HEK293T (cell line): Measurements from ENCODE around the gene ABLIM2.

ENCODE experiments used
- CTCF ChIA-PET: fragments of 350-600 bp; formaldehyde crosslinking; extraction: SDS; loops from one replicate; lab custom pipeline; 2021; ENCODE audit warnings: antibody characterized with exemption, inconsistent platforms; lab: Yijun Ruan, JAX
- POLR2A ChIA-PET: fragments of 350-600 bp; formaldehyde crosslinking; extraction: SDS; loops from one replicate; lab custom pipeline; 2020; ENCODE audit warnings: antibody characterized with exemption, inconsistent platforms; lab: Yijun Ruan, JAX
- DNase-seq: peaks from one replicate; pipeline ENCODE4 v3.0.0; 2012; ENCODE audit warnings: mixed read lengths; ENCODE audit errors: extremely low spot score
- ARNT ChIP-seq: fragments of 450-650 bp; IDR thresholded peaks from 2 replicates; pipeline ENCODE4 v1.6.1; 2017; ENCODE audit warnings: mild to moderate bottlenecking
- BHLHE40 ChIP-seq: fragments of 450-650 bp; IDR thresholded peaks from 2 replicates; pipeline ENCODE4 v1.6.1; 2016; ENCODE audit warnings: mild to moderate bottlenecking, moderate library complexity, borderline replicate concordance
- CTBP1 ChIP-seq: fragments of 450-650 bp; IDR thresholded peaks from 2 replicates; pipeline ENCODE4 v1.6.1; 2016; ENCODE audit warnings: borderline replicate concordance
- ELF4 ChIP-seq: fragments of 450-650 bp; IDR thresholded peaks from 2 replicates; pipeline ENCODE4 v1.6.1; 2017; ENCODE audit warnings: antibody characterized with exemption
- FOXA1 ChIP-seq: fragments of 450-650 bp; IDR thresholded peaks from 2 replicates; pipeline ENCODE4 v1.6.1; 2016; ENCODE audit warnings: mild to moderate bottlenecking
- FOXK2 ChIP-seq: fragments of 450-650 bp; IDR thresholded peaks from 2 replicates; pipeline ENCODE4 v1.6.1; 2016; ENCODE audit warnings: mild to moderate bottlenecking
- FOXM1 ChIP-seq: fragments of 450-650 bp; IDR thresholded peaks from 2 replicates; pipeline ENCODE4 v1.6.1; 2017; ENCODE audit warnings: mild to moderate bottlenecking, borderline replicate concordance
- HDGF ChIP-seq: fragments of 450-650 bp; IDR thresholded peaks from 2 replicates; pipeline ENCODE4 v1.6.1; 2017; ENCODE audit warnings: antibody characterized with exemption, borderline replicate concordance
- L3MBTL2 ChIP-seq: fragments of 450-650 bp; conservative IDR thresholded peaks from 2 replicates; pipeline ENCODE4 v1.6.1; 2016; ENCODE audit warnings: mild to moderate bottlenecking
- LEF1 ChIP-seq: fragments of 450-650 bp; IDR thresholded peaks from 2 replicates; pipeline ENCODE4 v1.6.1; 2017; ENCODE audit warnings: mild to moderate bottlenecking, borderline replicate concordance
- NFRKB ChIP-seq: fragments of 450-650 bp; IDR thresholded peaks from 2 replicates; pipeline ENCODE4 v1.6.1; 2016; ENCODE audit warnings: mild to moderate bottlenecking, moderate library complexity
- SP1 ChIP-seq: fragments of 450-650 bp; IDR thresholded peaks from 2 replicates; pipeline ENCODE4 v1.6.1; 2017
- SUZ12 ChIP-seq: fragments of 450-650 bp; IDR thresholded peaks from 2 replicates; pipeline ENCODE4 v1.6.1; 2016; ENCODE audit warnings: mild to moderate bottlenecking
- TARDBP ChIP-seq: fragments of 450-650 bp; IDR thresholded peaks from 2 replicates; pipeline ENCODE4 v1.6.1; 2016
- ZNF384 ChIP-seq: fragments of 450-650 bp; IDR thresholded peaks from 2 replicates; pipeline ENCODE4 v1.6.1; 2016
- TF ChIP-seq, protein P1 (sequence below): fragments of 450-650 bp; IDR thresholded peaks from 2 replicates; pipeline ENCODE4 v1.6.1; 2016

The ABLIM2 gene

DNA sequence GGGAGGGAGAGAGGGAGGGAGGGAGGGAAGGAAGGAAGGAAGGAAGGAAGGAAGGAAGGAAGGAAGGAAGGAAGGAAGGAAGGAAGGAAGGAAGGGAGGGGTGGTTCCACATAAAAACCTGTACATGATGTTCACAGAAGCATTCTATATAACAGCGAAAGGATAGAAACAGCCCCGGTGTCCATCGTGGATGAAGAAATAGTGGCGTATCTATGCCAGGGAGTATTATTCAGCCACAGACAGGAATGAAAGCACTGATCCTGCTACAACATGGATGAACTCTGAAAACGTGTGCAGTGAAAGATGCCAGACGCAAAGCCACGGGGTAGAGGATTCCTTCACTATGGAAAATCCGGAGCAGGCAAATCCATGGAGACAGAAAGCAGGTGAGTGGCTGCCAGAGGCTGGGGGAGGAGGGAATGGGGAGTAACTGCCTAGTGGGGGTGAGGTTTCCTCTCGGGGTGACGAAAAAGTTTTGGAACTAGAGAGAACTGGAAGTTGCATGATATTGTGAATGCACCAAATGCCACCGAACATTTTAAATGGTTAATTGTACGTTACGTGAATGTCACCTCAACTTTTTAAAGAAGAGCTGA, 92.2 kb downstream of the ABLIM2 start:
- TF ChIP-seq NFRKB (no peak), LEF1 (no peak), SP1 (no peak), BHLHE40 (no peak), ARNT (no peak), L3MBTL2 (no peak), TARDBP (no peak), FOXK2 (no peak), FOXM1 (no peak), ELF4 (no peak), HDGF (no peak), SUZ12 (no peak), ZNF384 (no peak), FOXA1 (no peak), CTBP1 (no peak)
- TF ChIP-seq, protein P1, sequence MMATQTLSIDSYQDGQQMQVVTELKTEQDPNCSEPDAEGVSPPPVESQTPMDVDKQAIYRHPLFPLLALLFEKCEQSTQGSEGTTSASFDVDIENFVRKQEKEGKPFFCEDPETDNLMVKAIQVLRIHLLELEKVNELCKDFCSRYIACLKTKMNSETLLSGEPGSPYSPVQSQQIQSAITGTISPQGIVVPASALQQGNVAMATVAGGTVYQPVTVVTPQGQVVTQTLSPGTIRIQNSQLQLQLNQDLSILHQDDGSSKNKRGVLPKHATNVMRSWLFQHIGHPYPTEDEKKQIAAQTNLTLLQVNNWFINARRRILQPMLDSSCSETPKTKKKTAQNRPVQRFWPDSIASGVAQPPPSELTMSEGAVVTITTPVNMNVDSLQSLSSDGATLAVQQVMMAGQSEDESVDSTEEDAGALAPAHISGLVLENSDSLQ, result no peak
- no peak for DNase-seq
- ChIA-PET CTCF (no interaction called here), POLR2A (no interaction called here)

DNA sequence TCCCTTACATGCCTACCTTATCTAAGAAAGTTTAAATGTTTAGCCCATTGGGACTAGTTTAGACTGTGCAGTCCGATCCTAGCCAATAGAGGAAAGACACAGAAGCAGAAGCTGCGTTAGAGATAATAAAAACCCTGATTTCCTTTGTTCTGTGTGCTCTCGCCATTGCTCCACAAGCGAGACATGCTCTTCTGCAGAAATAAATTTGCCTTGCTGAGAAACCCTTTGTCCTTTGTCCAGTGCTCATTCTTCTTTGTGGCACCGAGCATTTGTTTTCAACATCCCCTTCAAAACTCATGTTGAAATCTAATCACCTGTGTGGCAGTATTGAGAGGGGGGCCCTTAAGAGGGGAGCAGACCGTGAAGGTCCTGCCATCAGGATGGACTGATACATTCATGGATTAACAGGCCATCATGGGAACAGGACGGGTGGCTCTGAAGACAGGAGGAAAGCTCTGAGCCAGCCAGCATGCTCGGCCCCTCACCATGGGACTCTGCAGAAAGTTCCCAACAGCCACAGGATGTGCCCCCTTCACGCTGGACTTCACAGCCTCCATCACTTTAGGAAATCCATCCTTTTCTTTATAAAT, 94.5 kb downstream of the ABLIM2 start:
- DNase-seq, result no peak
- ChIA-PET CTCF (no interaction called here), POLR2A (no interaction called here)

GRCh38 chr4:8061573-8061972, 97.0 kb downstream of the ABLIM2 start:
- CTCF ChIA-PET, result no interaction called here
- TF ChIP-seq, protein P1, result no peak
- TF ChIP-seq ELF4 (no peak), BHLHE40 (no peak), FOXA1 (no peak), SUZ12 (no peak), FOXM1 (no peak), SP1 (no peak), CTBP1 (no peak), LEF1 (no peak), HDGF (no peak), ZNF384 (no peak), L3MBTL2 (no peak)
- no peak for DNase-seq
- POLR2A ChIA-PET, result no interaction called here

More for the DNA sequence above, 94.5 kb downstream of the ABLIM2 start:
- TF ChIP-seq TARDBP (no peak), BHLHE40 (no peak), FOXM1 (no peak), ARNT (no peak), HDGF (no peak), ZNF384 (no peak), L3MBTL2 (no peak)
- TF ChIP-seq, protein P1, result no peak

DNA sequence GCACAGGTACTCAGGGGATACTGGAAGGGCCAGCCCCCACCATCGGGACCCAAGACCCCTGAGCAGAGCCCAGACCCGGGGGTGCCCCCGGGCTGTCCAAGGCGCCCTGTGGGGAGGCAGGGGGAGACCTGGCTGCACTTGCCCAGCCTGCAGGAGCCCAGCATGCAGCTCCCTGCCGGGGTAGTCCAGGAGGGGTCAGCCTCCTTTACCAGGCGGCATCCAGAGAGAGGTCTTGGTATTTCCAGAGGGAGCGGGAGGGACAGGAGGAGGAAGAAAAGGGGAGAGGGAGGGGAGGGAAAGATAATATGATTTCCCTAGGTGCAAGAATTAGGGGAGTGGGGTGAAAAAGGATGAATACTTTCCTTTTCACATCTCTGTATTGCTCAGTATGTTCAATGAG, 97.5 kb downstream of the ABLIM2 start:
- CTCF ChIA-PET, result no interaction called here

DNA sequence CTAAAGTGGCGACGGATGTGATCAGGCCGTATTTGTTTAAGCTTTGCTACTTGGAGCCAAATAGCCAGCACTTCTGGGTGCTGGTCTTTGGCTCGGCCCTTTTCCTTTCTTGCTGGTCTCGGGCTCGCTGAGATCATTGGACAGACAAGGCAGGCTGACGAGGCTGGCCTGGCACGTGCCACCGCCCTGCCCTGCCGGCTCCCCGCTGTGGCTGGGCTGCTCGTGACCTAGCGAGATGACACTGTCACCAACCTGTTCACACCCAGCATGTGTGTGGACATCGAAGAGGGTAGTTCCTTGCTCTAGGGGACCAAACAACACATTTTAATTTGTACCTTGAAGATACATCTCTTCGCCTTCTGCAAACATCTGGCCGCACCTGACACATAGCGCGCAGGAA, 98.0 kb downstream of the ABLIM2 start:
- ChIA-PET CTCF (no interaction called here), POLR2A (no interaction called here)
- TF ChIP-seq ARNT, result no peak
- no peak for TF ChIP-seq BHLHE40
- TF ChIP-seq ZNF384, result no peak
- no peak for TF ChIP-seq NFRKB
- TF ChIP-seq FOXK2, result no peak
- no peak for TF ChIP-seq TARDBP
- TF ChIP-seq, protein P1, result no peak
- TF ChIP-seq SUZ12, result no peak
- TF ChIP-seq SP1, result no peak
- TF ChIP-seq FOXA1, result no peak
- TF ChIP-seq L3MBTL2, result no peak
- TF ChIP-seq FOXM1, result no peak
- no peak for TF ChIP-seq ELF4
- TF ChIP-seq CTBP1, result no peak
- no peak for TF ChIP-seq LEF1
- TF ChIP-seq HDGF, result no peak
- DNase-seq, result no peak

More for the DNA sequence above, 97.5 kb downstream of the ABLIM2 start:
- POLR2A ChIA-PET, result no interaction called here
- DNase-seq, result no peak
- TF ChIP-seq LEF1 (no peak), ZNF384 (no peak), SP1 (no peak), HDGF (no peak), TARDBP (no peak), FOXK2 (no peak), CTBP1 (no peak), FOXA1 (no peak), ELF4 (no peak), FOXM1 (no peak), SUZ12 (no peak), BHLHE40 (no peak), L3MBTL2 (no peak)
- TF ChIP-seq, protein P1, result no peak
